GM13976 (cell line): ENCODE data around the gene TST.

Experiments
- DNase-seq: peaks from one replicate; pipeline ENCODE4 v3.0.0; 2012; ENCODE audit warnings: low spot score
- in situ Hi-C: fragments of 300-500 bp; cut with MboI; formaldehyde crosslinking; loops from one replicate; pipeline ENCODE4 v1.12.0; 2022; ENCODE audit warnings: low sequenced_read_pairs, mixed read lengths, inconsistent platforms; ENCODE audit not compliant: unreplicated experiment
- TF ChIP-seq, protein P1 (sequence below): IDR thresholded peaks from 2 replicates; pipeline ENCODE4 v1.5.1; 2012; ENCODE audit warnings: borderline replicate concordance, mild to moderate bottlenecking; ENCODE audit not compliant: insufficient read depth; ENCODE audit errors: extremely low read depth, missing control alignments, control extremely low read depth

TST gene

GRCh38 chr22:37048133-37048532 is 28.9 kb upstream of the TST start:
- in situ Hi-C loops: no loop called here
- TF ChIP-seq, protein P1, sequence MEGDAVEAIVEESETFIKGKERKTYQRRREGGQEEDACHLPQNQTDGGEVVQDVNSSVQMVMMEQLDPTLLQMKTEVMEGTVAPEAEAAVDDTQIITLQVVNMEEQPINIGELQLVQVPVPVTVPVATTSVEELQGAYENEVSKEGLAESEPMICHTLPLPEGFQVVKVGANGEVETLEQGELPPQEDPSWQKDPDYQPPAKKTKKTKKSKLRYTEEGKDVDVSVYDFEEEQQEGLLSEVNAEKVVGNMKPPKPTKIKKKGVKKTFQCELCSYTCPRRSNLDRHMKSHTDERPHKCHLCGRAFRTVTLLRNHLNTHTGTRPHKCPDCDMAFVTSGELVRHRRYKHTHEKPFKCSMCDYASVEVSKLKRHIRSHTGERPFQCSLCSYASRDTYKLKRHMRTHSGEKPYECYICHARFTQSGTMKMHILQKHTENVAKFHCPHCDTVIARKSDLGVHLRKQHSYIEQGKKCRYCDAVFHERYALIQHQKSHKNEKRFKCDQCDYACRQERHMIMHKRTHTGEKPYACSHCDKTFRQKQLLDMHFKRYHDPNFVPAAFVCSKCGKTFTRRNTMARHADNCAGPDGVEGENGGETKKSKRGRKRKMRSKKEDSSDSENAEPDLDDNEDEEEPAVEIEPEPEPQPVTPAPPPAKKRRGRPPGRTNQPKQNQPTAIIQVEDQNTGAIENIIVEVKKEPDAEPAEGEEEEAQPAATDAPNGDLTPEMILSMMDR: no peak
- no peak for DNase-seq

GRCh38 chr22:37047006-37047405 is 27.8 kb upstream of the TST start:
- in situ Hi-C loops: no loop called here
- no peak for DNase-seq
- TF ChIP-seq, protein P1: no peak

- DNase-seq: no peak
- in situ Hi-C loops: no loop called here
- TF ChIP-seq, protein P1: no peak
These were observed 27.3 kb upstream of the TST start for GRCh38 chr22:37046589-37046988.

DNA sequence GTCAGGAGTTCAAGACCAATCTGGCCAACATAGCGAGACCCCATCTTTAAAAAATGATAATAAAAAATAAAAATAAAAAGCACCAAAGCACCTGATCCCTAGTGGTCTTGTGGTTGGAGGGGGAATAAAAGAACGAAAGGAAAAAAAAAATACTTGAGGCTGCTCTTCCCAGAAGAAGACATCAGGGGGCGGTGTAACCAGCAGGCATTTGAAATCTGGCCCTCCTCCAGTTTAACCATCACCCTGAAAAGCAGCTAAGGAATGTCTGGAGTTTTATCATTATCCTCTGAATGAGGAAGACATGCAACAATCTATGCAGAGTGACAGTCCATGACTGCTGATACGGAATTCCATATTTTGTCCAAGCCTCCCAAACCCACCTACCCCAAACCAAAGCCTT is 26.7 kb upstream of the TST start:
- no peak for DNase-seq
- in situ Hi-C loops: no loop called here
- TF ChIP-seq, protein P1: peak; percentile 1

DNA sequence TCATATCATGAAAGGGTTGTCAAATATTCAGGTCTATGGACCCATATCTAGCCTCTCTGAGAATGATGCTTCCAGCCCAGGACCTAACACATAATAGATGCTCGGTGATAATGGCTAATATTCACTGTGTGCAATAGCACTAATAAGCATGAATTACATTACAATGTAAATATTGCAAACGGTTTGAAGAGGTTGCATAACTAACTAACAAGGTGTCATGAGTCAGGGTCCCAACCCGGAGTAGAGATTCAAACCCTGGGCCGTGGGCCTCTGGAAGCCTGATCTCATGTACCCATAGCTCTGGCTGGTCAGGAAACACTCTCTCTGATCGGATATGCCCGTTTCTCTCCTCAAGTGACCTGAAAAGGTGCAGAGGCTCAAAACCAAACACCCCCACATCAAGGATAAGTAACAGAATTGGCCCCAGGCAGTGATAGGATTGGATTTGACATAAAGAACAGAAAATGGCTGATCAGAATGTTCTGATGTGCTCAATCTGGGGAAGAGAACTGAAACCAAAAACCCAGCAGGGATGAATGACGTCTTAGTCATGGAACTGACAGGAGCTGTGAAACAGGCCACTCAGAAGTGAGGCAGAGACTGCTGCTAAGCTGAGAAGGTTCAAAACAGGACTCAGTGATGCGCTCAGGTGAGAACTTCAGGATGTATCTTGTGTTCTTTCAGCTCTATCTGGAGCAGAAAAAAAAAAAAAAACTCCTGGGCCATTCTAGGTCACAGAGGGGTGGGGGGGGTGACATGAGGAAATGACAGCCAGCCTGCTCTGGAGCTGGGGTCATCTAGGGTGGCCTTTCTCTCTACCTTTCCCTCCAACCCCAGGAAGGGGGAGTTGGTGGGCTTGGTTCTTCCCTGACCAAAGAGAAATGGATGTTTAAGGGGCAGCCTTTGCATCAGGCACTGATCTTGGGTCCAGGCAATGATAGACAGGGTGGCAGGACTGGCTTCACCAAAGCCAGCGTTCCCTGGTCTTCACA is 25.7 kb upstream of the TST start:
- in situ Hi-C loops: no loop called here
- TF ChIP-seq, protein P1: no peak
- DNase-seq: no peak

GRCh38 chr22:37043828-37044538 is 24.7 kb upstream of the TST start:
- TF ChIP-seq, protein P1: peak; percentile 89
- in situ Hi-C loops: no loop called here
- peak; percentile 93 for DNase-seq
